K562 (cell line): ENCODE data around the gene MBP. TPM values are rescaled to one million over a fixed set of nuclear protein-coding genes. Genes with fewer than 3 reads are reported as not detected.

Experiments
- ATAC-seq: fragments of 200-7000 bp; cut with Tn5 transposase; 3 replicates; pipeline ENCODE4 v1.9.1; 2020; ENCODE audit warnings: moderate library complexity
- BruUV-seq: library from RNA; stranded (reverse); fragments of 400-500 nt; replicated peaks from 2 replicates; lab custom pipeline; 2021; lab: Mats Ljungman, UMichigan
- CTCF ChIA-PET: fragments of 300-600 bp; formaldehyde crosslinking; extraction: SDS; loops from one replicate; lab custom pipeline; 2021; ENCODE audit warnings: low intra/inter-chr PET ratio; lab: Yijun Ruan, JAX
- POLR2A ChIA-PET: fragments of 300-600, 350-650 bp; sonication (Branson Sonifier 250); formaldehyde crosslinking; extraction: SDS; loops from one replicate; lab custom pipeline; 2021; ENCODE audit warnings: antibody characterized with exemption, inconsistent platforms; lab: Yijun Ruan, JAX
- DNase-seq, 4 experiments: peaks; one replicate each; pipeline versions ENCODE4 v3.0.0 to v3.0.0-alpha.2; 2011 to 2018; ENCODE audit warnings: low spot score in 3 of 4, mixed read lengths in 3 of 4; ENCODE audit errors: extremely low read depth in 1 of 4
- FAIRE-seq: peaks from 2 replicates; lab custom pipeline; 2011; peaks lifted over from hg19 to GRCh38; lab: Jason Lieb, UNC
- H2AFZ ChIP-seq: 2 replicates; pipeline ENCODE4 v1.6.0; 2011; ENCODE audit warnings: low read depth, low read length, control low read depth, inconsistent platforms
- H3K27ac ChIP-seq: fragments of 200-600 bp; 3 replicates; pipeline ENCODE4 v1.8.0; 2011; ENCODE audit warnings: low read depth, mild to moderate bottlenecking, control low read depth, inconsistent platforms, low read length, moderate library complexity, mixed read lengths; ENCODE audit errors: extremely low read depth
- H3K27me3 ChIP-seq, 2 experiments: fragments of 300-600 bp in 1 of 2; 2 replicates in 1 of 2; 3 replicates in 1 of 2; pipeline versions ENCODE4 v1.6.0 to v1.8.0; 2011; ENCODE audit warnings: inconsistent platforms in 2 of 2, low read length in 2 of 2, mild to moderate bottlenecking in 1 of 2, mixed read lengths in 1 of 2, moderate library complexity in 1 of 2; ENCODE audit not compliant: control insufficient read depth in 2 of 2, insufficient read depth in 2 of 2
- H3K36me3 ChIP-seq: fragments of 300-600 bp; 3 replicates; pipeline ENCODE4 v1.8.0; 2011; ENCODE audit warnings: mild to moderate bottlenecking, low read length, inconsistent platforms; ENCODE audit not compliant: control insufficient read depth, insufficient read depth
- H3K4me1 ChIP-seq, 2 experiments: fragments of 200-600 bp in 1 of 2; replicated peaks in 1 of 2; 2 replicates in 1 of 2; 3 replicates in 1 of 2; pipeline versions ENCODE4 v1.5.1 to v1.8.0; 2011; ENCODE audit warnings: inconsistent platforms in 2 of 2, low read length in 2 of 2, mild to moderate bottlenecking in 1 of 2, mixed read lengths in 1 of 2, moderate library complexity in 1 of 2; ENCODE audit not compliant: control insufficient read depth in 2 of 2, insufficient read depth in 2 of 2
- H3K4me2 ChIP-seq: 2 replicates; pipeline ENCODE4 v1.6.1; 2011; ENCODE audit warnings: low read length, control low read depth, inconsistent platforms, mixed read lengths; ENCODE audit not compliant: insufficient read depth
- H3K4me3 ChIP-seq: fragments of 200-600 bp; sonication (generic), shearing (Covaris generic); 2 replicates; pipeline ENCODE4 v1.5.1; 2016; ENCODE audit warnings: control low read depth, inconsistent platforms
- H3K79me2 ChIP-seq: fragments of 200-600 bp; 3 replicates; pipeline ENCODE4 v1.8.0; 2011; ENCODE audit warnings: low read length, inconsistent platforms; ENCODE audit not compliant: control insufficient read depth, insufficient read depth
- H3K9ac ChIP-seq, 2 experiments: 2 replicates each; pipeline versions ENCODE4 v1.6.0 to v1.6.1; 2011; ENCODE audit warnings: low read depth in 2 of 2, low read length in 2 of 2, control low read depth in 1 of 2, inconsistent platforms in 1 of 2, mild to moderate bottlenecking in 1 of 2, mixed read lengths in 1 of 2; ENCODE audit not compliant: insufficient read depth in 1 of 2
- H3K9me1 ChIP-seq: one replicate; pipeline ENCODE4 v1.6.0; 2011; ENCODE audit warnings: inconsistent platforms, mild to moderate bottlenecking, low read length, moderate library complexity; ENCODE audit not compliant: control insufficient read depth, insufficient read depth
- H3K9me3 ChIP-seq: replicated peaks from 2 replicates; pipeline ENCODE4 v1.5.1; 2011; ENCODE audit warnings: low read depth, low read length, inconsistent platforms; ENCODE audit not compliant: control insufficient read depth, insufficient read depth
- H4K20me1 ChIP-seq: replicated peaks from 2 replicates; pipeline ENCODE4 v1.6.1; 2011; ENCODE audit warnings: low read length, inconsistent platforms, mixed read lengths; ENCODE audit not compliant: control insufficient read depth, insufficient read depth
- DIDO1 ChIP-seq: fragments of 450-650 bp; IDR thresholded peaks from 2 replicates; pipeline ENCODE4 v1.6.1; 2016; ENCODE audit warnings: low read depth, missing biosample characterization, missing genetic modification characterization
- EP400 ChIP-seq: fragments of 450-650 bp; IDR thresholded peaks from 2 replicates; pipeline ENCODE4 v1.6.1; 2017; ENCODE audit warnings: antibody characterized with exemption, mild to moderate bottlenecking, moderate library complexity
- ID3 ChIP-seq, 2 experiments: fragments of 250-450 bp in 1 of 2; fragments of 450-650 bp in 1 of 2; sonication (Bioruptor Pico) in 1 of 2; IDR thresholded peaks; 2 replicates each; pipeline versions ENCODE4 v1.6.1 to v1.8.0; 2016 to 2021; ENCODE audit warnings: mild to moderate bottlenecking in 2 of 2, moderate library complexity in 2 of 2, missing compliant biosample characterization in 1 of 2, missing genetic modification characterization in 1 of 2
- MYC ChIP-seq, 2 experiments: fragments of 250-450 bp in 1 of 2; sonication (Bioruptor Pico) in 1 of 2; IDR thresholded peaks; 2 replicates each; pipeline versions ENCODE4 v1.5.1 to v1.6.1; 2012 to 2021; ENCODE audit warnings: low read depth in 2 of 2, borderline replicate concordance in 1 of 2, improper control_type of control experiment in 1 of 2, low read length in 1 of 2, mild to moderate bottlenecking in 1 of 2, moderate library complexity in 1 of 2
- NCOA4 ChIP-seq: fragments of 450-650 bp; IDR thresholded peaks from 2 replicates; pipeline ENCODE4 v1.6.1; 2018; ENCODE audit warnings: mild to moderate bottlenecking; ENCODE audit not compliant: partially characterized antibody
- NFXL1 ChIP-seq: fragments of 450-650 bp; formaldehyde crosslinking; IDR thresholded peaks from 2 replicates; pipeline ENCODE4 v1.4.0; 2021; ENCODE audit warnings: mild to moderate bottlenecking
- POLR2AphosphoS2 ChIP-seq: IDR thresholded peaks from 2 replicates; pipeline ENCODE4 v1.6.1; 2012; ENCODE audit warnings: low read length, improper control_type of control experiment
- PRPF4 ChIP-seq: fragments of 200-400 bp; formaldehyde crosslinking; IDR thresholded peaks from one replicate; pipeline ENCODE4 v1.6.1; 2017; ENCODE audit warnings: low read length, low read depth, mild to moderate bottlenecking; ENCODE audit not compliant: insufficient read depth, poor library complexity, severe bottlenecking
- RNF2 ChIP-seq: sonication (generic); IDR thresholded peaks from 2 replicates; pipeline ENCODE4 v1.6.1; 2016
- TAF9B ChIP-seq: fragments of 450-650 bp; IDR thresholded peaks from 2 replicates; pipeline ENCODE4 v1.6.1; 2018; ENCODE audit warnings: mild to moderate bottlenecking; ENCODE audit not compliant: partially characterized antibody
- VEZF1 ChIP-seq: fragments of 200-800 bp; sonication (Bioruptor generic); IDR thresholded peaks from 2 replicates; pipeline ENCODE4 v1.6.1; 2017; ENCODE audit warnings: missing genetic modification characterization, missing compliant biosample characterization
- ZC3H4 ChIP-seq: sonication (generic); formaldehyde crosslinking; IDR thresholded peaks from 2 replicates; pipeline ENCODE4 v1.9.0; 2021; ENCODE audit warnings: missing genetic modification reagents, borderline replicate concordance
- ZNF707 ChIP-seq: fragments of 250-450 bp; sonication (Bioruptor Pico); conservative IDR thresholded peaks from 2 replicates; pipeline ENCODE4 v1.8.0; 2022; ENCODE audit warnings: inconsistent platforms, mild to moderate bottlenecking, moderate library complexity
- WGBS: fragments of 100-300 bp; shearing (Covaris generic); methylation state at CpG from one replicate; pipeline ENCODE4 v1.1.6; 2016; ENCODE audit warnings: low coverage, mixed read lengths; ENCODE audit not compliant: insufficient coverage; ENCODE audit errors: missing lambda C conversion rate; 5-methylcytosine and 5-hydroxymethylcytosine counted together
- in situ Hi-C: fragments of 300-500 bp; cut with MboI; formaldehyde crosslinking; loops from 4 replicates; pipeline ENCODE4 v1.15.0; 2018; ENCODE audit warnings: inconsistent platforms, mixed read lengths
- intact Hi-C: fragments of 100-400 bp; cut with micrococcal nuclease; formaldehyde crosslinking; loops from 2 replicates; pipeline ENCODE4 v1.14.2; 2022
- polyA plus RNA-seq, 8 experiments: library from polyadenylated mRNA; depleted of rRNA in 4 of 8; stranded (reverse) in 5 of 8; unstranded in 3 of 8; fragments of >200 nt; fragmentation: Nextera tagmentation in 2 of 8; fragmentation: Illumina TruSeq in 1 of 8; extraction: Ambion mirVana in 2 of 8; extraction: Trizol in 1 of 8; gene quantifications; 2 replicates each; pipeline versions ENCODE4 v1.2.1 to v1.2.3, GENCODE V29; 2011 to 2014; ENCODE audit warnings: inconsistent platforms in 1 of 8, missing spikeins in 1 of 8
- total RNA-seq, 7 experiments: library from RNA; depleted of rRNA in 6 of 7; stranded (reverse); fragments of >200 nt in 6 of 7; fragmentation: Illumina TruSeq in 2 of 7; extraction: Trizol in 2 of 7; gene quantifications; 2 replicates each; pipeline versions ENCODE4 v1.2.1 to v1.2.3, GENCODE V29; 2011 to 2021; ENCODE audit warnings: low replicate concordance in 1 of 7
- TF ChIP-seq, protein P1 (sequence below): conservative IDR thresholded peaks from 2 replicates; pipeline ENCODE4 v1.6.1; 2011; ENCODE audit warnings: low read depth, mild to moderate bottlenecking, low read length; ENCODE audit not compliant: control insufficient read depth
- TF ChIP-seq, protein P2 (sequence below): fragments of 200-400 bp; formaldehyde crosslinking; IDR thresholded peaks from 2 replicates; pipeline ENCODE4 v1.6.1; 2017; ENCODE audit warnings: mild to moderate bottlenecking, low read depth, low read length, moderate library complexity

Gene MBP
- total and polyA plus RNA-seq, 9 of the 15 experiments (the other 6 are each of a cell fraction or from before 2014, with no cell fraction given), result 0.09 TPM; not detected in 8

DNA sequence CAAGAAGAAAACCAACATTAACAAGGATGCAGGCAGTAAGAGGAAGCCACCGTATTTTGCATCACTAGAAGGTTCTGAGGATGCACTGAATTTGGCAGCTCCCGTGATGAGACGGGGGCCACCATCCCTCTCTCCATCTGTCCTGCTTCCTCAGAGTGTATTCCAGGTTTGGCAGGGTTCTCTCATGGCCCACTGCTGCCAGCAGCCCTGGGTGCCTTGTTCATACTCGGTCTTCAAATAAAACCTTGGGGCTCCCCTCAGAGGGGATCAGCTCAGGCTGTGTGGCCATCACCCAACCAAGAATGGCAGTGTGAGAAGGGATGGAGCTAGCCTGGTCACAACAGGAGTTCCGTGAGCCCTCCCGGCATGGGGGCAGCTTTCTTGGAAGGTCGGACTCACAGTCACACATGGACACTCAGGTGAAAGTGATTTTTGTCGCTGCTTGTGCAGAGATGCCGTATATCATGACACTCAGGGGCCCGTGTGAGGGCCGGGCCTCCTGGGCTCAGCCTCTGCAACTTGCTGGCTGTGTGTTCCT is 12.8 kb upstream of the MBP start:
- FAIRE-seq, result no peak
- H3K27ac ChIP-seq, result no peak overlapping the region
- H3K4me2 ChIP-seq, result no peak overlapping the region
- ATAC-seq, result no peak
- intact Hi-C loops, result no loop called here
- ChIA-PET POLR2A (no interaction called here), CTCF (no interaction called here)
- H3K9me1 ChIP-seq, result no peaks in the 10 kb centered on the region
- BruUV-seq, result no TSS peak
- WGBS, result 0% methylated on average over 7 of the region's 11 CpGs
- no peaks in the 10 kb centered on the region for H3K27me3 ChIP-seq
- H3K4me1 ChIP-seq, result no peaks in the 10 kb centered on the region
- H3K36me3 ChIP-seq, result no peaks in the 10 kb centered on the region
- no peaks in the 10 kb centered on the region for H3K9me3 ChIP-seq
- no peaks in the 10 kb centered on the region for H3K79me2 ChIP-seq
- no peak overlapping the region for H2AFZ ChIP-seq
- H3K9ac ChIP-seq, result no peak overlapping the region
- no peaks in the 10 kb centered on the region for H4K20me1 ChIP-seq
- H3K4me3 ChIP-seq, result no peak overlapping the region
- in situ Hi-C loops, result no loop called here
- DNase-seq, result no peak
- no peak for TF ChIP-seq PRPF4
- TF ChIP-seq, protein P1, sequence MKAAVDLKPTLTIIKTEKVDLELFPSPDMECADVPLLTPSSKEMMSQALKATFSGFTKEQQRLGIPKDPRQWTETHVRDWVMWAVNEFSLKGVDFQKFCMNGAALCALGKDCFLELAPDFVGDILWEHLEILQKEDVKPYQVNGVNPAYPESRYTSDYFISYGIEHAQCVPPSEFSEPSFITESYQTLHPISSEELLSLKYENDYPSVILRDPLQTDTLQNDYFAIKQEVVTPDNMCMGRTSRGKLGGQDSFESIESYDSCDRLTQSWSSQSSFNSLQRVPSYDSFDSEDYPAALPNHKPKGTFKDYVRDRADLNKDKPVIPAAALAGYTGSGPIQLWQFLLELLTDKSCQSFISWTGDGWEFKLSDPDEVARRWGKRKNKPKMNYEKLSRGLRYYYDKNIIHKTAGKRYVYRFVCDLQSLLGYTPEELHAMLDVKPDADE, result no peak
- no peak for TF ChIP-seq ZC3H4 (CRISPR knock-in tag)
- no peak for TF ChIP-seq NCOA4
- no peak for TF ChIP-seq EP400
- TF ChIP-seq MYC (IDR thresholded peaks at IDR 0.05; ENCODE audit: low read depth, low read length), result no peak
- no peak for TF ChIP-seq MYC (CRISPR knock-in tag; IDR thresholded peaks at IDR 0.05; ENCODE audit: borderline replicate concordance, low read depth)
- no peak for TF ChIP-seq DIDO1 (tag)
- TF ChIP-seq NFXL1, result no peak
- TF ChIP-seq, protein P2, sequence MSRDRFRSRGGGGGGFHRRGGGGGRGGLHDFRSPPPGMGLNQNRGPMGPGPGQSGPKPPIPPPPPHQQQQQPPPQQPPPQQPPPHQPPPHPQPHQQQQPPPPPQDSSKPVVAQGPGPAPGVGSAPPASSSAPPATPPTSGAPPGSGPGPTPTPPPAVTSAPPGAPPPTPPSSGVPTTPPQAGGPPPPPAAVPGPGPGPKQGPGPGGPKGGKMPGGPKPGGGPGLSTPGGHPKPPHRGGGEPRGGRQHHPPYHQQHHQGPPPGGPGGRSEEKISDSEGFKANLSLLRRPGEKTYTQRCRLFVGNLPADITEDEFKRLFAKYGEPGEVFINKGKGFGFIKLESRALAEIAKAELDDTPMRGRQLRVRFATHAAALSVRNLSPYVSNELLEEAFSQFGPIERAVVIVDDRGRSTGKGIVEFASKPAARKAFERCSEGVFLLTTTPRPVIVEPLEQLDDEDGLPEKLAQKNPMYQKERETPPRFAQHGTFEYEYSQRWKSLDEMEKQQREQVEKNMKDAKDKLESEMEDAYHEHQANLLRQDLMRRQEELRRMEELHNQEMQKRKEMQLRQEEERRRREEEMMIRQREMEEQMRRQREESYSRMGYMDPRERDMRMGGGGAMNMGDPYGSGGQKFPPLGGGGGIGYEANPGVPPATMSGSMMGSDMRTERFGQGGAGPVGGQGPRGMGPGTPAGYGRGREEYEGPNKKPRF, result no peak
- no peak for TF ChIP-seq RNF2
- no peak for TF ChIP-seq ZNF707 (CRISPR knock-in tag)
- TF ChIP-seq ID3 (CRISPR knock-in tag; IDR thresholded peaks at IDR 0.05), result no peak
- no peak for TF ChIP-seq ID3 (tag; IDR thresholded peaks at IDR 0.05)
- TF ChIP-seq TAF9B, result no peak
- TF ChIP-seq POLR2AphosphoS2, result no peak
- TF ChIP-seq VEZF1, result no peak
